Activated T-cell treated with anti-CD3 and anti-CD28 coated beads, Interleukin-2, amount 50 U/mL, for 1 hour (primary cell): ENCODE results near the gene AAK1.

Source experiments
- DNase-seq: peaks from one replicate; pipeline ENCODE4 v3.0.0-alpha.2; 2020

Gene AAK1

GRCh38 chr2:69524799-69525198 is 118.7 kb downstream of the AAK1 start:
- no peak for DNase-seq

- DNase-seq, result no peak
Measured at GRCh38 chr2:69521747-69522146, 121.8 kb downstream of the AAK1 start.

- DNase-seq, result no peak
Measured at GRCh38 chr2:69518841-69519240, 124.7 kb downstream of the AAK1 start.

DNA sequence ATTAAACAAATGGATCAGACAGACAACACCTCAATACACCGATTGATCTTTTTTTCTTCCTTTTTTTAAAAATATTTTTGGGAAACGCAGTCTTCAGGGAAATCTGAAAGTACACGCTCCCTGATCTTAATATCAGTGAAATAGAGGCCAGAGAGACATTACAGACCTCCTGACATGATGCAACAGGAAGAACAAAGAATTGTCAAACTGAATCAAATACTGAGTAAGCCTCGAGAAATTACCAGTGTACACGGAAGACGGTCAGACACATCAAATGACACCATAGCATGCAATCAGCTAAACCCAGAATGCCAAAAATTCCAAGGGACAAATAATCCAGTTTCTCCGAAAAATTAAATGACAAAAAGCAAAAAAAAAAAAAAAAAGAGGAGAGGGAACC is 126.1 kb downstream of the AAK1 start:
- no peak for DNase-seq

DNA sequence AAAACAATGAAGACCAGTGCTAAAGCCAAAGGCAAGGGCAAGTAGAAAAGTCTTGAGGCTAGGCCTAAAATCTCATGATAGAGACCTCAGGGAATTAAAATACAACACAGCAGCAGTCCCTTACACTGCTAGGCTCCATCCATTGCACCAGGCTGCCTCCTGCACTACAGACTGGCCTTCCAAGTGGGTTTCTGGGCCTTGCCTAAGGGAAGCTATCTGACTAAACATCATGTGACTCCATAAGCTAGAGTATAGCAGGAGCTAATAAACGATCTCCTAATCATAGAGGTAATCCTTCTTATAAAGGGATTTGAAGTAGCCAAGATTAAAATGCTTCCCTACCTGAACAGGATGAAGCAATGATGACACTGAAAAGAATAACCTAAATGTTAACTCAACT is 128.7 kb downstream of the AAK1 start:
- no peak for DNase-seq

DNA sequence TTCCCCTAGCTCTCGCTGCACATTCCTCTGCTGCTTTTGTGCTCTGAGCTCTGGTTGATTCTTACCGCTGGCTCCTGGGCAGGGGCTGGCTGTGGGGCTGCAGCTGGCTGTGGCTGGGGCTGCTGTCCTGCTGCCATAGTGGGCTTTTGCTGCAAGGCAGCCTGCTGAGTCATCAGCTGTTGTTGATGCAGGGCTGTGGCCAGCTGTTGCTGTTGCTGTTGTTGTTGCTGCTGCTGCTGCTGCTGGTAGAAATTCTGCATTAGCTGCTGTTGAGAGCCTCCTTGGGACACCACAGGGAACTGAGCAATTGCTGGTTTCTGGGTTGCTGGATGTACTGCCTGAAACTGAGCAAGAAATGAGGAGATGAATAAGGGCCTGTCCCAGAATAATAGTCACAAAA is 129.1 kb downstream of the AAK1 start:
- no peak for DNase-seq

DNA sequence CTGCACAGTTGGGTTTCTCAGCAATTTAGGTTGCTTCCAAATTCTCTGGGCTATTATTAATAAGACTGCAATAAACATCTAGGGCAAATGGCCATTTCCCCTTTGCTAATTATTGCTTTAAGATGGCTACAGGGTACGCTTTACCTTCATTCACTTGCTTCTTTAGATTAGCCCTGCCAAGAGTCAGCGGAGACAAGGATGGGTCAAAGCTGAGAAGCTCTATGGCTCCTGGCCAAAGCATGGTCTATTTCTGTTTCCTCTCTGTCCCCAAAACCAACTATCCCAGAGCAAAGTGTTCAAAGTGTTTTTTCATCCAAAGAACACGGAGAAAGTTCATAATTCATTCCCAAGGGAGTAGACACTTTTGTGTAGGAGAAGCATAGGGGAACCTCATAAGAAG is 131.1 kb downstream of the AAK1 start:
- no peak for DNase-seq

DNA sequence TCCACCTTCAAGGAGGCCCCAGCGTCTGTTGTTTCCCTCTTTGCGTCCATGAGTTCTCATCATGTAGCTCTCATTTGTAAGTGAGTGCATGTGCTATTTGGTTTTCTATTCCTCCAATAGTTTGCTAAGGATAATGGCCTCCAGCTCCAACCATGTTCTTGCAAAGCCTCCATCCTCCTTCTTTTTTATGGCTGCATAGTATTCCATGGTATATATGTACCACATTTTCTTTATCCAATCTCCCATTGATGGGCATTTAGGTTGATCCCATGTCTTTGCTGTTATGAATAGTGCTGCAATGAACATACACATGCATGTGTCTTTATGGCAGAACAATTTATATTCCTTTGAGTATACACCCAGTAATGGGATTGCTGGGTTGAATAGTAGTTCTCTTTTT is 133.3 kb downstream of the AAK1 start:
- DNase-seq, result no peak

- DNase-seq, result no peak
Measured at GRCh38 chr2:69509750-69510140, 133.8 kb downstream of the AAK1 start.

DNA sequence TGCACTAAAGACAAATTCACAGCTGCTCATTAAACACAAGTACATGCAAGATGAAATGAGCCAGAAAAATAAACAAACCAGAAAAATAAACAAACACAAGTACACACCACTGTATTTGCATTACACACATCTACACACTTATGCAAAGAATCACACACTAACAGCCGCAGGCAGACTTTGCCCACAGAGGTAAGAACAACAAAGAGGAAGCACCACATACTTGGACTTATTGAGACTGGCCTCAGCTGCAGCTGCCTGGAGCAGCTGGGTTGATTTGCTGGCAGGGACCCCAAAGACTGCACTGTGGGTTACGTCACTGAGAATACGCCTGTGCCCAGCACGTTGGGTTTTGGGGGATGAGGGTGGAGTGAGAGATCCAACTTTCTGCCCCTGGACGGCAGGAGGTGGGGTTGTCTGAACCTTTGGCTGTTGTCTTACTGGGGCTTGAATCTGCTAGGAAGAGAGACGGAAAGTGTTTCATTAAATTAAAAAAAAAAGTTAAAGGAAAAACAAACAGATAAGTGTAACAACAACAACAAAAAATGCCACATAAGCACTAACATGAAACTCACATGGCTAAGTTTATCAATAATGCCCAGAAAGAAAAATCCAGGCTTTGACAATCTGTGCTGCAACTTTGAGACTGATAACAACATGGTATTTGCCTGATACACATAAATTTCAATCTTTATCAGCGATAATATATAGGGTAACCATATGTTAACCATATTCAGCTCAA is 134.4 kb downstream of the AAK1 start:
- no peak for DNase-seq

DNA sequence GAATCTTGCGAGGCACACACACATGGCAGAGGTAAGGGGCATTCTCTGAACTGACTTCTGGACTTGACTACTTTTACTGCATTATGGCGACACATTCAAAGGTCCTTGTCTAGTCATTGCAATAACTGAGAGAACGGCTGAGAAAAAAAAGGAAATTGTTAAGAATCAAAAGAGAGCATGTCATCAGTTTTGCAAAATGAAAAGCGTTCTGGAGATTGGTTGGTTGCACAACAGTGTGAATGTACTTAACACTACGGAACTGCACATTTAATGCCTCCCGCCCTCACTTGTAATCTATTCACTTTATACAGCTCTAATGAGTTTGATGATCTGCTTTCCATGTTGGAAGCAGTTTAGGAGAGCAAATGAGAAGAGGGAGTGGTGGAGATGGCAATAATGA is 137.8 kb downstream of the AAK1 start:
- no peak for DNase-seq

DNA sequence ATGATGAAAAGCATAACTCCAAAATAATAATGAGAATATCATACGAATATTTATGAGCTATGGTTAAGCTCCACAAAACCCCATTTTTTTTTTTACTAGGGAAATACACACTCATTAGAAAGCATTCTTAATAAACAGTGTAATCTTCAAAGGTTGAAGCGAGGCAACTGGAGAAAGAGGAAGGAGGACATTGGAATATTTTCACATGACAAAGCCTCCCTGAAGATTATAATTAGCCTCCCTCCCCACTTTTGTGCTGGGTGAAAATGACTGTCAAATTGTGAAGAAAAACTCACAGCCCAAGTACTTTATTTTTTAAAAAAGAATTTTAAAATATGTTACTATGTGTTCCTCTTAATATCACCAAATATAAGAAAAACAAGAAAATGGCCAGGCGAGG is 142.2 kb downstream of the AAK1 start:
- no peak for DNase-seq

DNA sequence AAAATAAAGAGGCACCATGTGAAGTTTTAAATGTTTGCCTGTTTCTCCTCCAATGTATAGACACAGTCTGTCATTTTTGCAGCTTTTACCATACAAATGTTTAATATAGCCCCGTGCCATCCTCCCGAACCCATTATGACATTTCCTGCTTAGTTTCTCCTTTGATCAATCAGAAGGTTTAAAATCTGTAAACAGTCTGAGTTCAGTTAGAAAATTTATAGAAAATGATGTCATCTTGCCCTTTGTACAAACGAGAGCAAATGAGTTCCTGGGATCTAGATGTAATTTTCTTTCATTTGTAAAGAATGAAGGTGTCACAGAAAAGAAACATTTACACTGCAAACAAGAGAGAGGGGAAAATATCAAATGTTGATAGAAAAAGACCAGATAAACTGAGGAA is 143.6 kb downstream of the AAK1 start:
- no peak for DNase-seq

DNA sequence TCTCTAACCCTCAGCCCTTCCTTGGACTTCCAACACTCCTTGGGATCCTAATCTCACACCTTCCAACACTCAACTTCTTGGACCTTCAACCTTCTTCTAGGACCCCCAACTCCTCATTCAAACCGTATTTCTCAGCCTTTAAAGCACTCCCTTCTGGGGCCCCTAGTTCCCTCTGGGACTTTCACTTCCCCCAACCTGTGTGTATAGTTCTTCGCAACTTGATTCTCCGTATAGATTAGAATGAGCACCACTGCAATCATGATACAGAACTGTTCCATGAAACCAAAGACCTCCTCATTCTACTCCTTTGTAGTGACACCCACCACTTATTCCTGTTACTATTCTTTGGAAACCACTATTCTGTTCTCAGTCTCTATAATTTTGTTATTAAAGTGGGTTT is 144.3 kb downstream of the AAK1 start:
- no peak for DNase-seq

DNA sequence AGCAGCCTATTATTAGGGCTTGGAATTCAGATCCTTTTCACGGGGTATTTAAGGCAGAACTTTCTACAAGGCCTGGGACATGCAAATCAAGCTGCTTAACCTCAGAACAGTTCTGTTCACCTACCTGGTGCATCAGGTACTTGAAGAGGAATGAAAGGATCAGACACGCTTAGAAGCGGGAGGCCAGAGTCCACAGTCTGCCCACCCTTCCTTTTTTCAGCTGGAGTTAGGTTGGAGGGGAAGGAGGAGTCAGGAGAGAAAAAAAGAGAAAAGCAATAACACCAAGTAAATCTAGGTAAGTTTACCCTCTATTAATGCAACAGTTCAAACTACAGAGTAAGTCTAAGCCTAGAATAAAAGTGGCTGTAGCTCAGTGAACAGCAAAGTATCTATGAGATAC is 147.7 kb downstream of the AAK1 start:
- no peak for DNase-seq

DNA sequence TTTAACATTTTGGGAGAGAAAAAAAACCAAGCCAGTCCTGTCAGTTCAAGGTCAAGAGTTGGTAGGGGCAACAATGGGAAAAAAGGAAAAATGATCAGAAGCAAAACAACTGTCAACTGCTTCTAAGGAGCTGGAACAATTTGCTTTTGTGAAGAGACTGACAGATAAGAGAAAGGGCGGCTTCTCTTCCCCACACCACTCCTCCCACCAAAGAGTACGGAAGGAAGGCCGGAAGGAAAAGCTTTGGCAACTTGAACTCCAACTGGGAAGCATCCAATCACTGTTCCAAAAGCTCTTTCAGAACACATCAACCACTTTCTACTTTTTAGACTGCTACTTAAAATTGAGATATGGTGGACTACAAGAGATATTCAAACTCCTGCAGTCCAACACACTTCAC is 148.5 kb downstream of the AAK1 start:
- DNase-seq, result no peak

DNA sequence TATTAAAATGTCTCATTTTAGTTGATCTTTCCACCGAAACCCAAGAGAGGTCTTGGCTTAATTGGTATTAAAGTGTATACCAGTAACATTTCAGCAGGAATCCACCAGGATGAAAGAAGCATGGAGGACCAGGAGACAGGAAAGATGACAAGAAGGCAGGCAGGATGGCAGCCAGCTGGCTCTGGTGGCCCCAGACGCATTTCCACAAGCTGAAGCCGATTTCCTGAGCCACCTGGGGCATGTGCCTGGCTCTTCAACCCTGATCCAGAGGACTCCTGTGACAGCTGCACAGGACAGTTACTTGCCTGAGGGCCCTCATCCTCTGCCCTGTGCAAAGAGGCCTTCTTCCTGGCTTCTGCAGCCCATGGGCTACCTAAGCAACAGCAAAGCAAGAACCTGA is 149.4 kb downstream of the AAK1 start:
- no peak for DNase-seq

DNA sequence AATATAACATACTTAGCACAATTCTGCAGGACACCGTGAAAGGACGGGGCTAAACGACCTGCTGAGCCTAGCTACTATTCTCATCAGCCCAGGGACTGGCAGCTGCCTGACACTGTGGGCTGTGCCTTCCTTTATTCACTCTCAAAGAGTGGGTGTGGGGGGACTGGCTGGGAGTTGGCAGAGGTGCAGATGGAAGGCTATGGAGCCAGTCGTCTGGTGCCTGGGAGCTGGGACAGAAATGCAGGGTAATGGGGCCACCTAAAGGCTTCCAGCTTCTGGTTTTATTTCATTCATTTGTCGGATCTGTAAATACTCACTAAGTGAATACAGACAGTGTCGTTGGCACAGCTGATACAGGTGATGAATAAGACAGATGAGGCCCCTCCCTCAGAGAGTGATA is 150.3 kb downstream of the AAK1 start:
- DNase-seq, result no peak

DNA sequence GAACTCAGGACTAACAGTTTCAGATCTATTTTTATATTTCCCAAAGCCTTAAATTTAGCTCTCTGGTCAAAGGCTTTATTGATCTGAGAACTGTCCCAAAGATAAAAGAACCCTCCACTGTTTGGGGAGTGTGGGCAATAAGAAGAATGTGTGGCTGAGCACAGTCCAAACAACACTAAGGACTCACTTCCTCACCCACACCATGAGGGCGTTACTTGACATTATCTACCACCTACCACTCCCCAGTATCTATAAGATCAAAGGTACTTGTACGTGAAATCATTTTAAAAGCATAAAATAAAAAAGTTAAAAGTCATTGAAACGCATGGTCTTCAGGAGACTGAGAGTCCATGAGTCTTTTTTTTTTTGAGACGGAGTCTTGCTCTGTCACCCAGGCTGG is 151.7 kb downstream of the AAK1 start:
- no peak for DNase-seq

- DNase-seq, result no peak
Measured at GRCh38 chr2:69490486-69490885, 153.1 kb downstream of the AAK1 start.

DNA sequence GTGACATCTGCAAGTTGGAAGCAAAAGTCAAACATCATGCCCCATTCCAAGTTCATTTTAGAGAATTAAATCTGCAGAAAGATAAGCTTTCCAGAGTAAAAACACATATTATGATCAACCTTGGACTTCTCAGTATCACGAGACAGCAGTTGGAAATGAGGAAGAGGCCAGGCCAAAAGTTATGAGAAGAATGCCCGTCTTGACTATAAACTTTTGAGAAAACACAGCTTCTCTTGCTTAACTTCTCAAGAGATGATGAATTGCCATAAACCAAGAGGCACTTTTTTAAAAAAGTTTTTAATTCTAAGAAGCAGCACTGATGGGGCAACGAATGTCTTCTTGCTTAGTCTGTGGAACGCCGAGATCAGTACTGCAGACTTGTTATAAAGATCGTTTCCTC is 153.7 kb downstream of the AAK1 start:
- DNase-seq, result no peak

- no peak for DNase-seq
Measured at GRCh38 chr2:69483696-69484095, 159.8 kb downstream of the AAK1 start.

DNA sequence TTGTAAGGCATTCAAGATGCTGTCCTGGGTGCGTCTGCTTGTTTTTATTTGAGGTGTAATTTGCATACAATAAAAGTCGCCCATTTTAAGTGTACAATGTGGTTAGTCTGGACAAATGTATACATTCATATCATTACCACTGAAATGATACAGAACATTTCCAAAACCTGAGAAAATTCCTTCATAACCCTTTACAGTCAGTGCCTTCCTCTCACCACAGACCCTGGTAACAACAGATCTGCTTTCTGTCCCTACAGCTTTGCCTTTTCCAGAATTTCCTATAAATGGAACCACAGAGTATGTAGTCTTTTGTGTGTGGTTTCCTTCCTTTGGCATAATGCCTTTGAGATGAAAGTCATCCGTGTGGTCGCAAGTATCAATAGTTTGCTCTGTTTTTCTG is 160.5 kb downstream of the AAK1 start:
- DNase-seq, result no peak

DNA sequence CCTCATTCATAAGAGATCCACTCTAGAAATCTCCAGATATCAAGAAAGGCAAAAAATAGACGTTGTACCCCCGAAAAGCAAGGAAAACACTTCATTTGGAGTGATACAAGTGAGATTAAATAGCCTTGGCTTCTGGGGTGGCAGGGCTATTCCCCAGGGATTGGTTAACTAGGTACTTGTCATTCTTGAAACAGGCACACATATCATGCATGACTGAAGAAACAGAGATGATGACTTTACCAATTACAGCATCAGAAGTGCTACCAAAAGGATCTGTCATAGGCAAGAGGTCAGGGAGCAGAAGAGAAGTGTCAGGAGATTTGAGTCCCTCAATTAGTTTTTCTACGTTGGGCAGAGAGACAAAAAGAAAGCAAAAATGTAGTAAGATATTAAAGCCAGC is 161.1 kb downstream of the AAK1 start:
- no peak for DNase-seq

DNA sequence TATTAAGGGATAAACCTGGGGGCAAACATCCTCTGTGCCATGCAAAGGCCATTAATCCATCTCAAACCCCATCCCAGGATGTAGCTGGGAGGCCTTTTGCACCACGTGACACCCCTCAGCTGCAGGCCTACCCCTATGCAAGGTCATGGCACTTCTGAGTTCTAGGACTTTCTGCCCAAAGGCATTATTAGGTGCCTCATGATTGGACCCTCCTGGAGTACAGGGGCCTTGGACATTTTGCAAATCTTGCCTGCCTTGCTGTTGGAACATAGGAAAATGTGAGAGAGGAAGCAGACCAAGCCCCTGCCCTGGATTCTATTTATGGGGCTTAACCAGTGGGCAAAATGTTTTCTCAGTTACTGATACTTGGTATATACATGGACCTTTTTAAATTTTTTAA is 162.1 kb downstream of the AAK1 start:
- no peak for DNase-seq

- DNase-seq, result no peak
Measured at GRCh38 chr2:69477627-69478026, 165.9 kb downstream of the AAK1 start.
